ENCODE results near the gene TMED1. TPM values are rescaled to one million over a fixed set of nuclear protein-coding genes. Genes with fewer than 3 reads are reported as not detected.

The TMED1 gene
- total RNA-seq, 1 donor from 2014 or later: 46.0 TPM

DNA sequence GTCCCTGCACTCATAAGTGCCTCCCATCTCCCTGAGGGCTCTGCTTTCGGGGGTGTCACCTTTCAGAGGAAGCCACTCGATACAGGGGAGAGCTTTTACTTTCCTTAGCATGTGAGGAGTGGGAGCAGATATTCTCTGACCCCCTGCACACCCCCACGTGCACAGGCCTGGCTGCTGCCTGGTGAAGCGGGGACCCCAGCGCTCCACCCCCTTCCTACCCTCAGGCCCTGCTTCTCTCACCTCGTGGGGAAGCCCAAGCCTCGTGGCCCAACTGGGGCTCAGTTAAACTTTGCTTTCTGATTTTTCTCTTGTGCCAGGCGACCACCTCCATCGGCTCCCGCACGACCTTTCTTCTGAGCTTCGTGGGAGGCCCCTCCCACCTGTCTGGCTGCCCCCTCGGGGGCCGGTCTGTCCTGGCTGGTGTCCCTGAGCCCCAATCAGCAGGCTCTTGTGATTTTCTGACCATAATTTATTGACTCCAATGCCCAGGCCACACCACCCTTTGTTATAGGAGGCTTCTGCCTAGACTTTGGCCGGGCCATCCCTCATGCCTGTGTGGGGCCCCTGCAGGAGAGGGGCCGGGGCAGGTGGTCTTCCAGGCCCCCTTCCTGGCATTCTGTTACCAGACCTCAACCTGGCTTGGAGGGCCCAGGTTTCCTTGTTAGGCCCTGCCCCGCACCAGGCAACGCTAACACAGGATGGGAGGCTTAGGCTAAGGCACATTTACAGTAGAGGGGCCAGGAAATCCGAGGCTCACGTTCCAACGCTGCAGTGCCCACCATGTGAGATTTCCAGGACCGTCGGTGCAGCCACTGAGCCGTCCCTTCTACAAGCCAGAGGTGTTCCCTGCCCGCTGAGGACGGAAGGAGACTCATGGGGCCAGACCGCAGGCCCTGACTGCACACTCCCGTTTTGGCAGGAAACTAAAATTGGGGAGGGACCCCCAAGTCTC lies 3.7 kb downstream of the TMED1 start:
- DNase-seq: no peak

DNA sequence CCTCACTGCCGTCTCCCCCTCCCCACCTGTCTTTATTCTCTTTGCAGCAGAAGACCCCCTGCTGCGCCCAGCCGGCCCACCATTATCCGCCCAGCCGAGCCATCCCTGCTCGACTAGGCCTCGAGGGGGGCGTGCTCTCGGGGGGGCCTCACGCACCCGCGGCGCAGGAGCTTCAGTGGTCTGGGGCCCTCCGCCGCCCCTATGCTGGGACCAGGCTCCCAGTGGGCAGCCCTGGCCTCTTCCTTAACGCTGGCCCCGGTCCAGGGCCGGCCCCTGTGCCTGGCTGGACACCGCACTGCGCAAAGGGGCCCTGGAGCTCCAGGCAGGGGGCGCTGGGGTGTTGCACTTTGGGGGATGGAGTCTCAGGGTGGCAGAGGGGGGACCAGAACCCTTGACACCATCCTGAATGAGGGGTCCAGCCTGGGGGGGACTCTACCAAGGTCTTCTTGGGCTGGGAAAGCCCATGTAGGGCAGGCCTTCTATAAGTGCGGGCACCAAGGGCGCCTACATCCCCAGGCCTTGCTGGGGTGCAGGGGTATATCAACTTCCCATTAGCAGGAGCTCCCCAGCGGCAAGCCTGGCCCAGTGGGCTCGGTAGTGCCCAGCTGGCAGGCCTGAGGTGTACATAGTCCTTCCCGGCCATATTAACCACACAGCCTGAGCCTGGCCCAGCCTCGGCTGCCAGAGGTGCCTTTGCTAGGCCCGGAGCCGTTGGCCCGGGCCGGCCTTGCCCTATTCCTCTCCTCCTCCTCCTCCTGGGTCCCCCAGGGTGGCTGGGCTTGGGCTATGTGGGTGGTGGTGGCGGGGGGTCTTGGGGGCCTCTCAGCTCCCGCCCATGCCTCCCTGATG lies 4.9 kb downstream of the TMED1 start:
- no peak for DNase-seq

DNA sequence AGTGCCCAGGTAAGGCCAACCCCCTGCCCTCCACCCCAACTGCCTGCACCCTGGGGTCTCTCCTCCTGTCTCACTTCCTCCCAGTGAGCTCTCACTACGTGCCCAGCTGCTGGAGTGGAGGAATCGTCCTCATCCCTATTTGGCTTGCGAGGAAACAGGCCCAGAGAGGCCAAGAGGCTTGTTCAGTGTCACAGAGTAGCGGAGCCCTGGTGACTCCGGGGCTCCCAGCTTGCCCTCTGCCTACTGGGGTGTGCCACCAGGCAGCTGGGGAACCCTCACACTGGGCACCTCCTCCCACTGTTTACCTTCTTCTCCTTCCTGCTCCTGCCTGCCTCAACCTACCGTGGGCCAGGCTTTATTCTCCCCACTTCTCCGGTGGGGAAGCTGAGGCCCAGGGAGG lies 5.6 kb downstream of the TMED1 start:
- DNase-seq: no peak

DNA sequence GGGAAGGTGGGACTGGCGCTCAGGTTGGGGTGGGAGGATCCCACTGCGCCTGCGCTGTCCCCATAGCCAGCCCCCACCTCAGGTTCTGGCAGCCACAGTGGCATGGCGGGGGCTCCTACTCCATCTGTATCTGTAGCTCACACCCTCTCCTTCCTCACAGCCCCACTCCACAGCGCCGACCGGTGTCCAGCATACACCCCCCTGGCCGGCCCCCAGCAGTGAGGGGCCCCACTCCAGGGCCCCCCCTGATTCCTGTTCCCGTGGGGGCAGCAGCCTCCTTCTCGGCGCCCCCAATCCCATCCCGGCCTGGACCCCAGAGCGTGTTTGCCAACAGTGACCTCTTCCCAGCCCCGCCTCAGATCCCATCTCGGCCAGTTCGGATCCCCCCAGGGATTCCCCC lies 6.0 kb downstream of the TMED1 start:
- DNase-seq: no peak

DNA sequence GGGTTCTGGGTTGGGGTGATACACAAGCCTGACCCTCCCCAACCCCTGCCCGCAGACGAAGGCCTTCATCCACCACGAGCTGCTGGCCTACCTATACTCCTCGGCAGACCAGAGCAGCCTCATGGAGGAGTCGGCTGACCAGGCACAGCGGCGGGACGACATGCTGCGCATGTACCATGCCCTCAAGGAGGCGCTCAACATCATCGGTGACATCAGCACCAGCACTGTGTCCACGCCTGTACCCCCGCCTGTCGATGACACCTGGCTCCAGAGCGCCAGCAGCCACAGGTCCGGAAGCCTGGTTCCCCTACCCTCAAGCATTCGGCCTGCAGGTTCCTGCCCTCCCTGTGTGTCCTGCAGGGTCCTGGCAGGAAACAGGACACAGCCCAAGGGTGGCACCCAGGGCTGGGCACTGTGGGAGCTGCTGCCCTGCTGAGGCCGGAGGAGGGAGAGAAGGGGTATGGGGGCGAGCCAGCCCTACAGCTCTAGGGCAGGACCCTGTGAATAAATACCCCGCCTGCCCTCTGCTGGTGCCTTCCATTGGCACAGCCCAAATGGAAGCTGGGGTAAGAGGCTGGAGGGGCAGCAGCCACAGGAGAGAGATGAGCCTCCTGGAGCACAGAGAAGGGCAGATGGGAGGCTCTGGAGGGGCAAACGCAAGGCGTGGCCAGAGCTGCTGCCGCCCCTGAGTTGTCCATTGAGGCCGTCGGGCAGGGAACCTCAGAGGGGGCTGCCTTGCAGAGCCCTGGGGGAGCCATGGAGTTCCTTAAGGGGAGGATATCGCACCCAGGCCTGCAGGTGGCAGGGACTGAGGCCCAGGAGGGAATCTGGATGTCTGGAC lies 6.8 kb downstream of the TMED1 start:
- no peak for DNase-seq

DNA sequence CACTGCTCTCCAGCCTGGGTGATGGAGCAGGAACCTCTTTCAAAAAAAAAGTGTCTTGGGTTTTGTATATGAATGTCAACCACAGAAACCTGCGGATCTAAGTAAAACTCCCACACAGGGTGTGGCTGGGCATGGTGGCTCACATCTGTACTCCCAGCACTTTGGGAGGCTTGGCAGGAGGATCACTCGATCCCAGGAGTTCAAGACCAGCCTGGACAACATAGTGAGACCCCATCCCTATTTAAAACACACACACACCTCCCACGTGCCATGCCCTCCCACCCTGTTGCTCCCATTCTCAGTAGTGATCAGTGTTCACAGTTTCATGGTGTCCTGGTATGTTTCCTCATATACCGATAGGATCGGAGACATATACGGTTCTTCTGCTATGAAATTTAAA lies 9.2 kb downstream of the TMED1 start:
- DNase-seq: no peak

DNA sequence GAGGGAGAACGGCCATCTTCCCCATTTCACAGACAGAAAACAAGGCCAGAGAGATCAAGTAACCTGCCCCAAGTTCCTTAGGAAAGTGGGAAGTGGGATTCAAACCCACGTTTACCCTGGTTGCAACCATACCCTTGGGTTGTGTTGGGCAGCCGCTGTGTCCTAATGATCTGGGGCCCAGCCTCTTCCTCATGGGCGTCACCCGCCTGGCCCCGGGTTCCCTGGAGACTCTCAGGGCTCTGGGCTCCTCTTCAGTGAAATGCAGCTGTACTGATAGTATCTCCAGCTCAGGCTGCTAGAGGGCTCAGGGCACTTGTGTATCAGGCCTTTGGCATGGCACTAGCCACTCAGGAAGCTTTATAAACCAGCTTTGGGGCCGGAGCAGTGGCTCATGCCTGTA lies 9.8 kb downstream of the TMED1 start:
- no peak for DNase-seq

DNA sequence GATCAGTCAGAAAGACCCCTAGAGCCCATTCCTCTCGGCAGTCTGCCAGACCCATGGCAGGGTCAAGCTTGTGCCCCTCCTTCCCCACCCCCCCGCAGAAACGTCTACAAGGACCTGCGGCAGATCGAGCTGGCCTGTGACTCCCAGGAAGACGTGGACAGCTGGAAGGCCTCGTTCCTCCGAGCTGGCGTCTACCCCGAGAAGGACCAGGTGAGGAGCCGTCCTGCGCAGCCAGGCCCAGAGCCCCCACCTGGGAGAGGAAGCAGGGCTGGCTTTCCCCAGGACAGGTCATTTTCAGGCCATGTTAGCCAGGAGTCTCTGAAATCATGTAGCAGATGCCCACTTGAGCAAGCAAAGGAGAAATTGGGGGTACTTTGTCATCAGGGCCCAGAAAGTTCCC lies 12.3 kb downstream of the TMED1 start:
- DNase-seq: no peak

DNA sequence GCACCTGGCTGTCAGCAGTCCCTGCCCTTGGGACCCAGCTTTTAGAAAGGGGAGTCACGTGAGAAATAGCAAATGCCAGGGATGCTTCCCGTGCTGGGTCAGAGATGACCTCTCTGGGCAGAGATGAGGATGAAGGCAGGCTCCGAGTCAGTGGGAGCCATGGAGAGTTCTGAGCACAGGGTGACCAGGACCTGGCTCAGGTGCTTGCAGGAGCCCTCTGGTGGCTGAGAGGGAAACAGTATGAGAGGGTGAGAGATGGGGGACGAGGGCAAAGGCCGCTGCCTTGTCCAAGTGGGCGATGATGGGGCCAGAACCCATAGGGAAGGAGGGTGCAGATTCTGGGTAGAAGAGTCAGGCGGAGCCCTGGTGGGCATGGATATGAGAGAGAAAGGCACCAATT lies 15.8 kb downstream of the TMED1 start:
- no peak for DNase-seq

DNA sequence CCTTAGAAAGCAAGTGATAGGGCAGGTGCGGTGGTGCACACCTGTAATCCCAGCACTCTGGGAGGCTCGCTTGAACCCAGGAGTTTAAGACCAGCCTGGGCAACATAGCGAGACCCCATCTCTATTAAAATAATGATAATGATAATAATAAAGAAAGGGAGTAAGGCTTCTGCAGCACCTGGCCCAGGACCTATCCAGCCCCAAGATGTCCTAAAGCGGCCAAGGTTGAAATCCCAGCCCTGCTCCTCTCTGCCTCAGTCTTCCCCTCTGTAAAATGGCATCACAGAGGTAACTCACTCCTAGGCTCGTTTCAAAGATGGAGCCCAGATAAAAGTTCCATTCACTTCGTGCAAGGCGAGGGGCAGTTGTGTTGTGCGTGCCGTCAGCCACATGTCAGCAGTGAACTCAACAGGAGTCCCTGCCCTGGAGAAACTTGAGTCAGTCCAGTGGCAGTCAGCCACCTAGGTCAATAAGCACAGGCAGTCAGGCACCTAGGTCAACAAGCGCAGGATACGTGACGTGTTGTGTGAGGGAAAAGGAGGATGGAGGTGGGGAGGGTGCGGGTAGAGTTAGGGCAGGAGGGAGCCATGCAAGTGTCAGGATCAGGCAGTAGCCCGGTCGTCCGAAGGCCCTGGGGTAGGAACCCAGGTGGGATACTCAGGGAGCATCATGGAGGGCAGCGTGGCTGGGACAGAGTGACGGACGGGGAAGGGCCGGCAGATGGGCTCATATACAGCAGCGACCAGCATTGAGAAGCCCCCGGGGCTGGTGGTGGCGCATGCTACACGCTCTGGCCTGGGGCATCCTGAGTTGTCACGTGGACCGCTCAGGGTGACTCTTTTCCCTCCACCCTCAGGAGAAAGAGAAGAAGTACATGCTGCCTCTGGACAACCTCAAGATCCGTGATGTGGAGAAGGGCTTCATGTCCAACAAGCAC lies 16.6 kb downstream of the TMED1 start:
- no peak for DNase-seq

DNA sequence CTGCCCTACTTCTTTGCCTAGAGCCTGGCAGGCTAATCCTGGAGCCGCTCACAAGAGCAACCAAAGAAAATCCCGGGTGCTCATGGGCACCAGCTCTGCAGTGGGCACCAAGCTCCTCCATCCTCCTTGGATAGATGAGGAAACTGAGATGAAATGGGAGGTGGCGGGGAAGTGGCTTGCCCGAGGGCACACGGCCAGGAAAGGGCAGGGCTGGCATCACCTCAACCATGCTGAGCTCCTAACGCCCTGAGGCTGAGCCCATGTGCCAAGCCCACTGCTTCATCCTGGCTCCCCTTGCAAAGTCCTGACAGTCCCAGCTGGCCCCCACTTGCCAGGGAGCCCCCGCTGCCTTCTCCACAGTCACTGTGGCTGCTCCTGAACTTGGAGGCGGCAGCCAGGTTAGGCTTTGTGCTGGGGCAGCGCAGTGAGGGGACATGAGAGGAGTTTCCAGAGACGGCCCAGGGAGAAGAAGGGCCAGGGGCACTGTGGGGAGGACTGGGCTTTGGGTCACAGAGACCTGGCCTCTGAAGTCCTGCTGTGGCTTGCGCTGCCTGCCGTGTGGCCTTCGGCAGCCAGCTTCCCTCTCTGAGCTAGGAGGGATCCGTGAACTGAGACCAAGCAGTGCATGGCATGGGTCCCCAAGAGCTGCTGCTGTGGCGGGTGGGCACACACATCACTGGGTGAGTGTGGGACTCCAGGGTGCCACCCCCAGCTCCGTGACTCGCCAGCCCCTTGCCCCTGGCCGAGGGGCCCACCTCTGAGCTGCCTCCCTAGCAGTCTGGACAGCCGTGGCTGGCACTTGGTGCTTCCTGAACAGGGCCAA lies 17.5 kb downstream of the TMED1 start:
- no peak for DNase-seq

DNA sequence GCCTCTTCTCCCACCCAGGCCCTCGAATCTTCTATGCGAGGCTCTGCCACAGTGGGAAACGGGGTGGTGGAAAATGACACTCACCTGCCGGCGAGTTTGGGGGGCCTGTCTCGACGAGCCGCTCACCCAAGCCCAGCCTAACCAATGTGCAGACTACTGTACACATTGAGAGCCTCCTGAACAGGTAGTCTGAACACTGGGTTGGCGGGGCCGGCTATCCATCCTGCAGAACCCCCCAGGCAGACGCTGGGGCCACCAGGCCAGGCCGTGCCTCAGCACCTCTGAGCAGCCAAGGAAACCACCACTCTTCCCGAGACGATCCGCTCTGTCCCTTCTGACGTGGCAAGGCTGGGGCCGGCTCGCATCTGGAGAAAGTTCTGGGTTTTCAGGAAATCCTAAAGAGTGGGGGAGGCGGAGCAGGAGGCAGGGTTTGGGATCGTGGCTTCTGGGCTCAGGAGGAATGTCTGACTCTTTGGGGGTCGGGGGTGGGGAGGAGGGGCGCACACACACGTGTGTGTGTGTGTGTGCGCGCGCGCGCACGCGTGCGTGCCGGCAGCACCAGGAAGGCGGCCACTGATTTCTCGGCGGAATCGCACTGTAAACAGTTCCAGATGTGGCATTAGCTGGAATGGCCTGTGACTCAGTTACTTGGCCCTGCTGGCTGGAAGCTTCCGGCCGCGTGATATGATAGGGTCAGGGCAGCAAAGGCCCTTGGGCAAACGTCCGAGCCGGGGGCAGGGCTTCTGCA lies 18.5 kb downstream of the TMED1 start:
- peak; percentile 86 for DNase-seq

DNA sequence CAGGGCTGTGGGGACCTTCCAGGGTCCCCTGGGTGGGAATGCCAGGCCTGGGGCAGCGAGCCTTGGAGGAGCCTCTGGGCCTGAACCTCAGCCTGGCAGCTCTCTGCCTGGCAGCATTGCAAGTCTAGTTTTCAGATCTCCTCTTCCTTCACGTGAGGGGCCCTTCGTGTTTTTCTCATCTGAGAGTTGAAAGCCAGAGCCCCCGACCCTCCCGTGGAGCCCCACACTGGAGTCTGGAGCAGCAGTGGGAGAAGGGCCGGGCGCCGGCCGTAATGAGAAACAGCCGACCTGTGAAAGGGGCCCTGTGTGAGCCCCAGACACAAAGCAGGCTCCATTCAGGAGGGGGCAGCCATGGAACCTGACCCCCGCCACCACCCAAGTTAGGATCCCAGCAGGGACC lies 19.3 kb downstream of the TMED1 start:
- peak; percentile 27 for DNase-seq

DNA sequence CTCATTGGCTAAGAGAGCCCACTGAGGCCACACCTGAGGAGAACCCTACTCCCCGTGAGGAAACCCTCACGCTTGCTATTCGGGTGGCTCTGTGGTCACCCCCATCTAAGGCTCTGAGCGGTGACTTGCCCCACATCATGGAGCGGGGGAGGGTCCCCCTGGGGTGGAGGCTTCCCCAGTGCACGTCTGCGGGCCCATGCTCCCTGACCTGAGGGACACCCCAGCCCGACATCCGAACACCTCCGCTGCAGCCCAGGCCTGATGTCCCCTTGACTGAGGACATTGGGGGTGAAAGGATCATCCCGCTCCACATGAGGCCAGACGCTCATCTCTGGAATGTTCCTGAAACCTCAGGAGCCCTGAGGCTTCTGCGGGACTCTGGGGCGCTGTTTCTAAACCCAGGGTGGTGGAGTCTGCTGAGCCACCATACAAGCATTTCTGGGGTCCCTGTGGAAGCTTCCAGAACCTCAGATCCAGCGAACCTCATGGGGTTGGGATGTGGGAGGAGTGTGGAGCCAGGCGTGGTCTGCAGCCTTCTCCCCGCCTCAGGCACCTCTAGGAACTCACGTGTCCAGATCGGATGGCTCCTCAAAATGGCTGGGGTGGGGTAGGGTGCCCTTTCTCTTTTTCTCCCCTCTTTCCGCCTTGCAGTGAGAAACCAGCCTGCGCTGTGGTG lies 19.9 kb downstream of the TMED1 start:
- DNase-seq: no peak

DNA sequence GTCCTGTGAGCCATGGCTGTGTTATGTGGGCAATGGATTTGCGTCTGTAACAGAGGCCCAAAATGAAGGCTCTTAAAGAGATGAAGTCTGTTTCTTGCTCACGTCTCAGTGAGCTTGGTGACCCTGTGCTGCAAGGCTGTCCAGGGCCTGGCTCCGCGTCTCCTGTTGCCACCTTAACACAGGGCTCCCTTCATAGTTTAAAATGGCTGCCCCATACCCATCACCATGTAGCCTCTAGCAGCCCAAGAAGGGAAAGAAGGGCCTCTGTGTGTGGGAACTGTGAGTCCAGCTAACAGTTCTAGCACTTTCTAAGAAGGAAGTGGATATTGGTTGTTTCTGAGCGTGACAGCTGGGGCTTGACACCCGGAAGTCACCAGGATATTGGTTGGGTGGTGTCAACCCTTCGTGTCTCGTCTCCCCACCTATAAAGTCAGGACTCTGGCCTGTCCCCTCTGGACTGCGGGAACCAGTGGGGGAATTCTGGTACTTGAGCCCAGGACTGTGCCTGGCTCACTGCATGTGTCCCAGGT lies 20.9 kb downstream of the TMED1 start:
- DNase-seq: no peak

DNA sequence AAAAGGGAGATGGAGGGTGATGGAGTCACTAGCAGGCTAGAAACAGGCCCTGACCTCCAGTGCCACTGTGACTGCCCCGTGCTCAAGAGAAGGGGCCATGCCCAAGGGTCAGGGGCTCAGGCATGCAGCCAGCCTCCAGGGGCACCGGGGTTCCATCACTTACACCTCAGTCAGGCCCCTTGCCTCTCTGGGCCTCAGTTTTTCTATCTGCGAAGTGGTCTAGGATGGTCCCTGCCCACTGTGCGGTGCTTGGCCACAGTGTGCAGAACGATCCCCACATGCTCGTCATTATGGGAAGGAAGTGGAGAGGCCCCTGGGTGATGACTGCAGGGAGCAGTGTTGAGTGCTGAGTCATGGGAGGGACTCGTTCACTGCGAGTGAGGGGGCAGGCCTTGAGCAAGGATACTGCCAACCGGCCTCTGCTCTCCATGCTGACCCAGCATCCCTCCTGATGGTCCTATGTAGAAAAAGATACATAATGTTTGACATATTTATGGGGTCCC lies 23.1 kb downstream of the TMED1 start:
- DNase-seq: peak; percentile 31

DNA sequence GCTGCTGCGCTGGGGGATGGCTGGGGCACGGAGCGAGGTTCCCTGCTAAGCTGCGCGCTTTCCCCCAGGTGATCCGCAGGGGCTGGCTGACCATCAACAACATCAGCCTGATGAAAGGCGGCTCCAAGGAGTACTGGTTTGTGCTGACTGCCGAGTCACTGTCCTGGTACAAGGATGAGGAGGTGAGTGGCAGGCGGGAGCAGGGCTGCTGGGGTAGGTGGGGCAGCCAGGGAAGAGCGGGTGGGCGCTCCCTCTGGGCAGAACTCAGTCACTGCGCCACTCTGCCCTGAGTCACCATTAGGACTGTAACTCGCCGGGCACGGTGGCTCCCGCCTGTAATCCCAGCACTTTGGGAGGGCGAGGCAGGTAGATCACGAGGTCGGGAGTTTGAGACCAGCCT lies 23.8 kb downstream of the TMED1 start:
- DNase-seq: no peak

DNA sequence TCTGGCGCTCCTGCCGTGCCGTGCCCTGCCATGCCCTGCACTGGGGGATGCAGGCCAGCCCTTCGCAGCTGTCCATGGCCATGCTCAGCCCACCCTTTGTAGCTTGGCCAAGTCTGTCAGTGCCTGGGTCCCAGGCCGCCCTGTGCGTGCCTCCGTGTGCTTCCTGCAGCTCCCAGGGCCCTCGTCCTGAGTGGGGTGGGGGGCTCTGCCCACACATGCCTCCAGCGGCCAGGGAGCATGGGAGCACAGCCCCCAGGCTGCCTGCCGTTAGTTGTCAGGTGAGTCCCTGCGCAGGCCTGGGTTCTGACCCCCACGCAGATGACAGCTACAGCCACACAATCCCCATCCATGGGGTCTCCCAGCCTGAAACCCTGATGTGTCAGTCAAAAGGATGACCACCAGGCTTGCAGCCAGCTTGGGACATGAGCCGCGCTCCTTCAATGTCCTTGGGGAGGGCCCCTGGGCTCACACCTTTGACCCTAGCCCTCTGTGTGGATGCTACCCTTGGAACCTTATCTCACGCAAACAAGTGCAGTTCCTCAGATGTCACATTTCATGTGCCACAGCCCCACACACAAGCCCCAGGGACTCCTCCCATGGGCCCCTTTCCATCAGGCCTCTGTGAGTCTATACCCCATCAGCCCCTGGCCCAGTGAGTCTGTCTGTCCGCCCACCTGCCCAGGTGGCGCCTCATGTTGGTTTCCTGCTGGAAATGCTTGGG lies 24.5 kb downstream of the TMED1 start:
- DNase-seq: no peak
